Pancreas (tissue), 10 donors: ENCODE data around the gene MMP24OS. TPM values are rescaled to one million over a fixed set of nuclear protein-coding genes. Genes with fewer than 3 reads are reported as not detected.

ENCODE experiments used
- ATAC-seq, 4 donors: fragments of 200-7000 bp; cut with Tn5 transposase; one replicate each; pipeline versions ENCODE4 v1.8.0 to v1.9.1; 2020; ENCODE audit warnings: mild to moderate bottlenecking in 4 of 4, moderate library complexity in 4 of 4
- DNase-seq, 6 donors: peaks; one replicate each; pipeline ENCODE4 v3.0.0-alpha.2; 2020
- FAIRE-seq: peaks from 2 replicates; lab custom pipeline; 2012; peaks lifted over from hg19 to GRCh38; lab: Jason Lieb, UNC
- H3K27ac ChIP-seq, 4 donors: fragments of 200-600 bp; sonication (generic); 1 replicate in 3 of 4; 2 replicates in 1 of 4; pipeline versions ENCODE4 v1.5.0 to v1.8.0; 2020
- H3K27me3 ChIP-seq, 4 donors: fragments of 200-600 bp; one replicate each; pipeline ENCODE4 v1.8.0; 2021
- H3K36me3 ChIP-seq, 3 donors: fragments of 200-600 bp; sonication (generic) in 1 of 3; one replicate each; pipeline versions ENCODE4 v1.5.0 to v1.8.0; 2020 to 2021
- H3K4me1 ChIP-seq, 3 donors: fragments of 200-600 bp; one replicate each; pipeline ENCODE4 v1.8.0; 2021
- H3K4me3 ChIP-seq, 4 donors: fragments of 200-600 bp; sonication (generic) in 2 of 4; one replicate each; pipeline versions ENCODE4 v1.5.0 to v1.8.0; 2020 to 2021
- H3K9me3 ChIP-seq, 4 donors: fragments of 200-600 bp; one replicate each; pipeline ENCODE4 v1.8.0; 2021
- WGBS, 2 donors: extraction: QIAGEN DNeasy Blood & Tissue Kit; methylation state at CpG; one replicate each; pipeline ENCODE4 v1.1.7; 2013; 5-methylcytosine and 5-hydroxymethylcytosine counted together
- intact Hi-C, 3 donors: fragments of 100-400 bp; cut with DNase I; formaldehyde crosslinking; loops; one replicate each; pipeline versions ENCODE4 v1.11.1 to v1.14.2; 2022
- polyA plus RNA-seq, 2 donors: library from polyadenylated mRNA; stranded (reverse); fragments of 200-250 nt; gene quantifications; one replicate each; pipeline ENCODE4 v1.2.3, GENCODE V29; 2013
- total RNA-seq, 6 donors: library from RNA; stranded (reverse); fragmentation: NEBNext Ultra II Directional in 4 of 6; extraction: Animal tissue kit (Norgen Biotek cat#: 25700) in 4 of 6; gene quantifications; one replicate each; pipeline versions ENCODE4 v1.2.1 to v1.2.4, GENCODE V29; 2021 to 2023
- TF ChIP-seq, protein P1 (sequence below), 4 donors: fragments of 200-600 bp; sonication (generic) in 3 of 4; IDR thresholded peaks; one replicate each; pipeline versions ENCODE4 v1.5.0 to v1.8.0; 2021; ENCODE audit warnings: antibody characterized with exemption in 4 of 4
- donor health status: healthy with polysubstance abuse.
- donor health status: DM: no; HTN: no; CAD: no; lungs with moderate emphysema.
- donor health status: DM: no; HTN: no; CAD: no.
- donor health status: control.
- donor health status: control.
- donor health status: Bipolar disorder and iron deficiency.
- donor health status: DM: yes; HTN: yes; CAD: no.
- donor health status: DM: no; HTN: no; CAD: no.
- donor health status: DM: no; HTN: no; CAD: no.
- donor health status: DM: yes; HTN: yes; CAD: no.

The MMP24OS gene
- total and polyA plus RNA-seq, 8 donors: 28.9 to 74.9 (median 45.8) TPM

DNA sequence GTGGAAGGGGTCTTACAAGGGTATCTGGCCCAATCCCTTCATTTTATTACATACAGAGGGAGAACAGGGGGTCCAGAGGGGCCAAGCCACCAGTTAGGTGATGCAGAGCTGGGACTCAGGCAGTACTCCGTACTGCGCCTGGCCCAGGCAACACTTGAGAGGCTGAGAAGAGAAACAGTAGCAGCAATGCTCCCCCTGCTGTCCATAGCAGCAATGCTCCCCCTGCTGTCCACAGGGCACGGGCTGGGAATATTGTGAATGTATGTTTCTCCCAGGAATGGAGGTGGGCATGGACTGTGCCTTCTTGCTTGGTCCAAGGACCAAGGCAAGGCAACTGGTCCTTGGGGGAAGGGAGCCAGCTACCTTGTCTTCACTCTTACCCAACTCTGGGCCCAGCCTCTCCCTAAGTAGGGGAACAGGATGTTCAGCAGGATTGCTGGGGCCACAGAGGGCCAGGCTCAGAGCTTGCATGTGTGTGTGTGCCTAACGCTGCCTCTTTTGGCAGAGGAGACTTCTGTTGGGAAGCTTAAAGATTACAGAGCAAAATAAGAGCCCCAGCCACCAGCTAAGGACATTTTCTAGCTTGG, 29.1 kb upstream of the MMP24OS start:
- FAIRE-seq (no peak), ATAC-seq (peak; percentile 58 to 66 (median 64)), DNase-seq (peak in 3 of 6 donors; percentile 37 to 56 (median 40))
- Histone ChIP-seq H3K27me3 (no peaks in the 10 kb centered on the region), H3K27ac (peak overlapping the region in 3 of 4 donors; percentile 12 to 44 (median 36)), H3K36me3 (peaks cover 0 to under 1% (median 0%) of the 10 kb centered on the region in 3 donors), H3K4me1 (peaks cover 0 to 5% (median 0%) of the 10 kb centered on the region in 3 donors), H3K4me3 (no peak overlapping the region), H3K9me3 (no peaks in the 10 kb centered on the region)
- 40 to 42% methylated on average over 4 of the region's 4 CpGs for WGBS, 2 donors
- TF ChIP-seq, protein P1, sequence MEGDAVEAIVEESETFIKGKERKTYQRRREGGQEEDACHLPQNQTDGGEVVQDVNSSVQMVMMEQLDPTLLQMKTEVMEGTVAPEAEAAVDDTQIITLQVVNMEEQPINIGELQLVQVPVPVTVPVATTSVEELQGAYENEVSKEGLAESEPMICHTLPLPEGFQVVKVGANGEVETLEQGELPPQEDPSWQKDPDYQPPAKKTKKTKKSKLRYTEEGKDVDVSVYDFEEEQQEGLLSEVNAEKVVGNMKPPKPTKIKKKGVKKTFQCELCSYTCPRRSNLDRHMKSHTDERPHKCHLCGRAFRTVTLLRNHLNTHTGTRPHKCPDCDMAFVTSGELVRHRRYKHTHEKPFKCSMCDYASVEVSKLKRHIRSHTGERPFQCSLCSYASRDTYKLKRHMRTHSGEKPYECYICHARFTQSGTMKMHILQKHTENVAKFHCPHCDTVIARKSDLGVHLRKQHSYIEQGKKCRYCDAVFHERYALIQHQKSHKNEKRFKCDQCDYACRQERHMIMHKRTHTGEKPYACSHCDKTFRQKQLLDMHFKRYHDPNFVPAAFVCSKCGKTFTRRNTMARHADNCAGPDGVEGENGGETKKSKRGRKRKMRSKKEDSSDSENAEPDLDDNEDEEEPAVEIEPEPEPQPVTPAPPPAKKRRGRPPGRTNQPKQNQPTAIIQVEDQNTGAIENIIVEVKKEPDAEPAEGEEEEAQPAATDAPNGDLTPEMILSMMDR (IDR thresholded peaks at IDR 0.05): peak; percentile 13 to 52 (median 40)
- intact Hi-C loops: loop anchor here in 1 of 3 donors (5.0 kb wide), 1 partner anchor 130 kb away; the partner anchor contains the start of gene GDF5

DNA sequence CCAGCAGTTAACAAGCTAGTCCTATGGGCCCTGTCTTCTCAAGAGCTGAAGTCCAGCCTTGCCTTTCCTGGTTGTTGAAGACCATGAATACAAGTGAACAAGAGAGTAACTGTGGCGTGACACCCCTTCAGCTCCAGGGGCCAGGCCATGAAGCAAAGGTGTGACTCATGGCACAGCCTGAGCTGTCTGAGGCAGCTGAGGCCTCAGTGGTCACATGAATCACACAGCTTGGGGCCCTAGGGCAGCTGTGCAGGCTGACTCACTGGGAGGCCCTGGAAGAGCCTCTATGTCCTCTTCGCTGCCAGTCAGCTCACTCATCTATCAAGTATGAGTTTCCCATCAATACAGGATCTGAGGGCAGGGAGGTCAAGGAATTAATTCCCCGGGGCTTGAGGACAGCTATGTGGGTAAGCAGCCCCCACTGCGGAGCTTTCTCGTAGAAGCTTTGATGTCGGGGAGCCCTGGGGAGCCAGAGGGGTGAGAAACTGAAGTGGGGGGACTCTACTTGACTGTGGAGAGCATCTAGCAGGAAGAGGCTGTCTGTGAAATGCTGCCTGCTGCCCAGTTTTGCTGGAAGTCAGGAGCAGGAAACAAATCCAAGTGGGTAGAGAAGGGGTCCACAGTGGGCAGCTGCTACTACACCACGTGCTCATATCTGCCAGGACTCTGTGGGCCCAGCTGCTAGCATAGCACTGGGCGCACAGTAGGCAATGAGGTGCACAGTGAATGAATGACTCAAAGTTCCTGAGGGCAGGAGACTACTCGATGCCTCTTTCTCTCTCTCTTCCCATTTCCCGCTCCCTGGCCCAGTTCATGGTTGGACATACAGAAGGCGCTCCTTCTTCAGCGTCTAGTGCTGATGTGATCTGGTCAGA, 28.0 kb upstream of the MMP24OS start:
- intact Hi-C loops: loop anchor here in 1 of 3 donors (5.0 kb wide), 1 partner anchor 131 kb away; the partner anchor contains the start of gene GDF5
- Histone ChIP-seq H3K9me3 (no peaks in the 10 kb centered on the region), H3K27ac (no peak overlapping the region), H3K4me3 (no peak overlapping the region), H3K27me3 (no peaks in the 10 kb centered on the region), H3K36me3 (no peaks in the 10 kb centered on the region), H3K4me1 (peaks cover 0 to 5% (median 0%) of the 10 kb centered on the region in 3 donors)
- WGBS, 2 donors: 87 to 93% methylated on average over 12 of the region's 12 CpGs
- FAIRE-seq (no peak), DNase-seq (no peak), ATAC-seq (peak in 3 of 4 donors; percentile 27 to 59 (median 36))
- TF ChIP-seq, protein P1 (IDR thresholded peaks at IDR 0.05): no peak

DNA sequence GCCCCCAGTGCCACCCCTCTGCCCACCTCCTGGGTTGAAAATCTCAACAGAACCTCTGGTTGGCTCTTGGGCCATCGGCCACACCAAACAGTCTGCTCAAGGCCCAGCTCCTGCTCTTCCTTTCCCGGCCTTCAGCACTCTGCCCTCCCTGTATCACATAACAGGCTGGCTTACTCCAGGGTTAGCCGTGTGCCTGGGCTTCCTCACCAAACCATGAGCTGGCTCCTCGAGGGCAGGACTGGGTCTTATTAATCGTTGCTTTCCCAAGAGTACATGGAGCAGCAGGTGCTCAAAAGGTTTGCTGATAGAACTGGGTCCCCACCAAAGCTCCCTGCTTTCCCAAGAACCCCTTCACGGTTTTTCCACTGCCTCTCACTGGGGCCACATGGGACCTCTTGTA, 27.0 kb upstream of the MMP24OS start:
- no peak for DNase-seq
- FAIRE-seq: no peak
- H3K4me1 ChIP-seq: peaks cover 0 to 5% (median 0%) of the 10 kb centered on the region in 3 donors
- WGBS, 2 donors: 70 to 77% methylated on average over 6 of the region's 6 CpGs
- H3K4me3 ChIP-seq: no peak overlapping the region
- ATAC-seq: no peak
- H3K27me3 ChIP-seq: no peaks in the 10 kb centered on the region
- H3K9me3 ChIP-seq: no peaks in the 10 kb centered on the region
- no peaks in the 10 kb centered on the region for H3K36me3 ChIP-seq
- intact Hi-C loops: loop anchor here in 2 of 3 donors (5.0 kb wide), 1 partner anchor 132 kb away; the partner anchor contains the start of gene GDF5 (in 2 of the 2)
- TF ChIP-seq, protein P1 (IDR thresholded peaks at IDR 0.05): no peak
- H3K27ac ChIP-seq: no peak overlapping the region

DNA sequence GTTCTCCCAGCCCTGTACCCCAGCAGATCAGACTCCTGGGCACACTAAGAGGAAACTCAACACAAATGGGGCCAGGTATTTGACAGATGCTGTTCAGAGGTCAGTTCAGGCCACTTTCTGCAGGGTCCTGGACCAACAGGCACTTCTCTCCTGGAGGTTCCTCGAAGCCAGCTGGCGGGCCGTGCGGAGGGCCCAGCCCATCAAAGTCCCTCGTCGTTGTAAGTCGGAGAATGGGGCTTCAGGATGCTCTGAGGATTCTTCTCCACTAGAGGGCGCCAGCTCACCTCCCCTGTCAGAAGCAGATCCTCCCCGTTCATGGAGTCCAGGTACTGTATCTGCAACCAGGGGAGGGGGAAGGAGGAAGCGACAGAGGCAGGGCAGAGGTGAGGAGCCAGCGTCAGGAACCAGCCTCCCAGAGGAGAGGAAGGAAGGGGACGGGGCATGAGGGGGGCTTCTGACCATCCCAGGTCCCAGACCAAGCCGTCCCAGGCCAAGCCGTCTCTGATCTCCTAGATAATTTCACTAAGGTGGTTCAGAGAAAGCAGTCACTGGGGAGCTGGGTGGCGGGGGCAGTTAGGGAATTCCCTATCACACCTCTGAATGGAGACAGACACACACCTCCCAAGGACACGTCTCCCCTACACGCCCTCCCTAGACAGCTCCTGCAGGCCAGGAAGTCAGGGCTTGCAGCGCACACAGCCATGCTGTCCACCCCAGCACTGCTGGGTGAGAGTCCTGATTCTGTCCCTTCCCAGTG, 26.0 kb upstream of the MMP24OS start:
- no peak overlapping the region for H3K4me3 ChIP-seq
- H3K36me3 ChIP-seq: no peaks in the 10 kb centered on the region
- DNase-seq (peak; percentile 69 to 86 (median 78)), FAIRE-seq (no peak), ATAC-seq (peak; percentile 74 to 89 (median 86))
- TF ChIP-seq, protein P1 (IDR thresholded peaks at IDR 0.05): peak; percentile 81 to 95 (median 89)
- H3K27me3 ChIP-seq: no peaks in the 10 kb centered on the region
- H3K9me3 ChIP-seq: no peaks in the 10 kb centered on the region
- peaks cover 0 to 5% (median 0%) of the 10 kb centered on the region in 3 donors for H3K4me1 ChIP-seq
- intact Hi-C loops: loop anchor here in 1 of 3 donors (5.0 kb wide), 1 partner anchor 133 kb away; the partner anchor contains the start of gene GDF5
- no peak overlapping the region for H3K27ac ChIP-seq
- WGBS, 2 donors: 25 to 28% methylated on average over 18 of the region's 18 CpGs
